ENCODE results near the gene BTNL9. TPM values are rescaled to one million over a fixed set of nuclear protein-coding genes. Genes with fewer than 3 reads are reported as not detected.

BTNL9 gene
- polyA plus RNA-seq, 1 donor from 2014 or later: 13.9 TPM

GRCh38 chr5:181001947-181002346 is 38.1 kb upstream of the BTNL9 start:
- Histone ChIP-seq H4K20me1 (ENCODE audit: insufficient read depth) (no peaks in the 10 kb centered on the region), H3K4me2 (ENCODE audit: low read length) (no peak overlapping the region), H3K79me2 (replicated peaks; ENCODE audit: insufficient read depth, low read length) (no peaks in the 10 kb centered on the region), H3K9me3 (ENCODE audit: low read length) (no peaks in the 10 kb centered on the region), H2AFZ (ENCODE audit: low read depth, low read length) (no peak overlapping the region), H3F3A (ENCODE audit: insufficient read depth, low read length, poor library complexity, severe bottlenecking) (no peaks in the 10 kb centered on the region), H3K9ac (ENCODE audit: low read length) (no peak overlapping the region), H3K9me2 (ENCODE audit: insufficient read depth, low read length) (no peaks in the 10 kb centered on the region), H3K4me3 (ENCODE audit: low read length) (no peak overlapping the region), H3K27me3 (ENCODE audit: insufficient read depth, low read depth, low read length) (no peaks in the 10 kb centered on the region), H3K27ac (ENCODE audit: low read length) (no peak overlapping the region), H3K36me3 (ENCODE audit: insufficient read depth, low read length) (no peaks in the 10 kb centered on the region)
- TF ChIP-seq RAD21 (conservative IDR thresholded peaks at IDR 0.05) (no peak), TAF1 (IDR thresholded peaks at IDR 0.05; ENCODE audit: low read depth) (no peak), MXI1 (conservative IDR thresholded peaks at IDR 0.05; ENCODE audit: poor library complexity, severe bottlenecking) (no peak)
- TF ChIP-seq, protein P1, sequence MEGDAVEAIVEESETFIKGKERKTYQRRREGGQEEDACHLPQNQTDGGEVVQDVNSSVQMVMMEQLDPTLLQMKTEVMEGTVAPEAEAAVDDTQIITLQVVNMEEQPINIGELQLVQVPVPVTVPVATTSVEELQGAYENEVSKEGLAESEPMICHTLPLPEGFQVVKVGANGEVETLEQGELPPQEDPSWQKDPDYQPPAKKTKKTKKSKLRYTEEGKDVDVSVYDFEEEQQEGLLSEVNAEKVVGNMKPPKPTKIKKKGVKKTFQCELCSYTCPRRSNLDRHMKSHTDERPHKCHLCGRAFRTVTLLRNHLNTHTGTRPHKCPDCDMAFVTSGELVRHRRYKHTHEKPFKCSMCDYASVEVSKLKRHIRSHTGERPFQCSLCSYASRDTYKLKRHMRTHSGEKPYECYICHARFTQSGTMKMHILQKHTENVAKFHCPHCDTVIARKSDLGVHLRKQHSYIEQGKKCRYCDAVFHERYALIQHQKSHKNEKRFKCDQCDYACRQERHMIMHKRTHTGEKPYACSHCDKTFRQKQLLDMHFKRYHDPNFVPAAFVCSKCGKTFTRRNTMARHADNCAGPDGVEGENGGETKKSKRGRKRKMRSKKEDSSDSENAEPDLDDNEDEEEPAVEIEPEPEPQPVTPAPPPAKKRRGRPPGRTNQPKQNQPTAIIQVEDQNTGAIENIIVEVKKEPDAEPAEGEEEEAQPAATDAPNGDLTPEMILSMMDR (IDR thresholded peaks at IDR 0.05; ENCODE audit: poor library complexity, severe bottlenecking): no peak

DNA sequence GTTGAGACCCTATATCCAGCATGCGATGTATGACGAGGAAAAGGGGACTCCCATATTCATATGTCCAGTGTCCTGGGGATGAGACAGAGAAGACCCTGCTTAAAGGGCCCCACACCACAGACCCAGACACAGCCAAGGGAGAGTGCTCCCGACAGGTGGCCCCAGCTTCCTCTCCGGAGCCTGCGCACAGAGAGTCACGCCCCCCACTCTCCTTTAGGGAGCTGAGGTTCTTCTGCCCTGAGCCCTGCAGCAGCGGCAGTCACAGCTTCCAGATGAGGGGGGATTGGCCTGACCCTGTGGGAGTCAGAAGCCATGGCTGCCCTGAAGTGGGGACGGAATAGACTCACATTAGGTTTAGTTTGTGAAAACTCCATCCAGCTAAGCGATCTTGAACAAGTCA is 34.3 kb upstream of the BTNL9 start:
- H2AFZ ChIP-seq (ENCODE audit: low read depth, low read length): no peak overlapping the region

More for the DNA sequence above, 34.3 kb upstream of the BTNL9 start:
- no peaks in the 10 kb centered on the region for H3K9me2 ChIP-seq (ENCODE audit: insufficient read depth, low read length)
- no peak overlapping the region for H3K27ac ChIP-seq (ENCODE audit: low read length)
- no peaks in the 10 kb centered on the region for H4K20me1 ChIP-seq (ENCODE audit: insufficient read depth)
- no peaks in the 10 kb centered on the region for H3F3A ChIP-seq (ENCODE audit: insufficient read depth, low read length, poor library complexity, severe bottlenecking)
- no peaks in the 10 kb centered on the region for H3K27me3 ChIP-seq (ENCODE audit: insufficient read depth, low read depth, low read length)
- no peaks in the 10 kb centered on the region for H3K36me3 ChIP-seq (ENCODE audit: insufficient read depth, low read length)
- no peak overlapping the region for H3K4me3 ChIP-seq (ENCODE audit: low read length)
- H3K4me2 ChIP-seq (ENCODE audit: low read length): no peak overlapping the region
- H3K9ac ChIP-seq (ENCODE audit: low read length): no peak overlapping the region
- H3K9me3 ChIP-seq (ENCODE audit: low read length): no peaks in the 10 kb centered on the region
- no peak for TF ChIP-seq TAF1 (IDR thresholded peaks at IDR 0.05; ENCODE audit: low read depth)
- TF ChIP-seq MXI1 (conservative IDR thresholded peaks at IDR 0.05; ENCODE audit: poor library complexity, severe bottlenecking): no peak
- no peak for TF ChIP-seq POLR2AphosphoS5 (IDR thresholded peaks at IDR 0.05)
- no peak for TF ChIP-seq EP300 (conservative IDR thresholded peaks at IDR 0.05; ENCODE audit: poor library complexity, severe bottlenecking)
- no peak for TF ChIP-seq SMC3 (conservative IDR thresholded peaks at IDR 0.05; ENCODE audit: poor library complexity)
- no peak for TF ChIP-seq REST (IDR thresholded peaks at IDR 0.05; ENCODE audit: borderline replicate concordance)
- TF ChIP-seq, protein P1 (IDR thresholded peaks at IDR 0.05; ENCODE audit: poor library complexity, severe bottlenecking): no peak
- no peak for TF ChIP-seq EZH2 (IDR thresholded peaks at IDR 0.05; ENCODE audit: borderline replicate concordance, insufficient read depth, low read length, poor library complexity, severe bottlenecking)
- no peak for TF ChIP-seq RAD21 (conservative IDR thresholded peaks at IDR 0.05)
- H3K79me2 ChIP-seq (replicated peaks; ENCODE audit: insufficient read depth, low read length): no peaks in the 10 kb centered on the region

All from neural cell (in vitro differentiated cells).